ENCODE measurements around the gene CEACAM8. TPM values are rescaled to one million over a fixed set of nuclear protein-coding genes. Genes with fewer than 3 reads are reported as not detected.
"Not testable (repeated sequence)": the region's sequence is repeated elsewhere in the genome, so short reads cannot be mapped to it uniquely, and the experiment has no call there.

CEACAM8 gene
- total RNA-seq, 1 donor from 2014 or later = not detected

DNA sequence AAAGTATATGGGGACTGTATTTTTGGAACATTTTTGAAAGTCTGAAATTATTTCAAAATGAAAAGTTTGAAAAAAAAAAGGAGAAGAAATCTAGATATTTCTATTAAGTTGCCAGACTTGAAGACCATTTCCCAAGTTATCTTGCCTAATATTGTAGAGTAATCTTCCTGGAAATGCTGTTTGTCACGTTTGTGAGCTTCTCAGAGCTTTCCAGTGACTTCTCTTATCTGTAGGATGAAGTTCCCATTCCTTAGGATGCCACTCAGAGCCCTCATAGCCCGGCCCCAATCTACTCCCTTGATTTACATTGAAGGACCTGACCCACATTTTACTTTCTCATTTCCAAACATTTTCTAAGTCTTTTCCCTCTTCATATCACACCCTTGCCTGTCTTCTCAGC lies 23.6 kb downstream of the CEACAM8 start:
- no peak for DNase-seq

DNA sequence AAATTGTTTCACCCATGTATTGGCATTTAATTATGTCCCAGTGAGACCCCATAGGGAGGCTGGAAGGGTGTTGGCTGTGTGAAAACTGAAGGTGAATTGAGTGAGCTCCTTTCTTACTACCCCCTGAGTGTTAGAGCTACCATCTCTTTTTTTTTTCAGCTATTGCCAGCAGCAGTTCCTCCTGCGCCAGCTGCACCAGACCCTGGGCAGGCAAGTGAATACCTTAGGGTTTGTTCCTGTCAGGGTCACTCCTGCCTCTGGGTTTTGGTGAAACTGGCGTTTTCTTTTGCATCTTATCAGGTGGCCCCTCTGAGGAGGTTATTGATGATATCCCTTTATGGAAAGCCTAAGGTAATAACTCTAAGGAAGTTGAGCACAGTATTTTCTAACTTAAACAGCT lies 25.5 kb downstream of the CEACAM8 start:
- DNase-seq = no peak

DNA sequence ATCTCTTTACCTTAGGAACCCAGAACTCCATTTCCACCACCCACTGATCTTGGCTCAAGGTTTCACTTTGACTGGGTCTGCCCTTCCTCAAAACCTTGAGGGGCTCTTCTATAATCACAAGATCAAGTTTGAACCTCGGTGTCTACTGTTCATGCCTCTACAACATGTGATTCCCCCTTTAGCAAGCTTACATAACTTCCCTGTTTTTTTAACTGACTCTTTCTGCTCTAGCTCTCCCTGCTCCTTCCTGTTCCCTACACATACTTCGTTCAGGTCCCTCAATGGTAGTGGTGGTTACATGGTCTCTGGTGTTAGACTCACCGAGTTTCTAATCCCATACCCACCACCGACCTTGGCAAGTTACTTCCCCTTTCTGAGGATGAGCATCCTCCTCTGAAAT lies 26.7 kb downstream of the CEACAM8 start:
- DNase-seq = no peak

DNA sequence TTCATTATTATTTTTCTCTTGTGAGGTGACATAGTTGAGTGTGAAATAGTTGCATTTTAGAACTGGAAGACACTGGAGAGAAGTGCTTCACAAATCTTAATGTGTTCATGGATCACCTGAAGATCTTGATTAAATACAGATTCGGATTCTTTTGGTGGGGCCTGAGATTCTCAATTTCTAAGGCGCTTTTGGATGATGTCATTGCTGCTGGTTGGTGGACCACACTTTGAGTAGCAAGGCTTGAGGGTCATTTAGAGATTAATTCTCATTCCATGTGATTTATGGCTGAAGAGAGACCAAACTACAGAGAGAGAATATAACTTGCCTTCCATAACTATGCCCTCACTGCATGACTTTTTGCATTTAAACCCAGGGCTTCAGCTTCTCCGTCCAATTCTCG lies 27.2 kb downstream of the CEACAM8 start:
- DNase-seq = no peak

DNA sequence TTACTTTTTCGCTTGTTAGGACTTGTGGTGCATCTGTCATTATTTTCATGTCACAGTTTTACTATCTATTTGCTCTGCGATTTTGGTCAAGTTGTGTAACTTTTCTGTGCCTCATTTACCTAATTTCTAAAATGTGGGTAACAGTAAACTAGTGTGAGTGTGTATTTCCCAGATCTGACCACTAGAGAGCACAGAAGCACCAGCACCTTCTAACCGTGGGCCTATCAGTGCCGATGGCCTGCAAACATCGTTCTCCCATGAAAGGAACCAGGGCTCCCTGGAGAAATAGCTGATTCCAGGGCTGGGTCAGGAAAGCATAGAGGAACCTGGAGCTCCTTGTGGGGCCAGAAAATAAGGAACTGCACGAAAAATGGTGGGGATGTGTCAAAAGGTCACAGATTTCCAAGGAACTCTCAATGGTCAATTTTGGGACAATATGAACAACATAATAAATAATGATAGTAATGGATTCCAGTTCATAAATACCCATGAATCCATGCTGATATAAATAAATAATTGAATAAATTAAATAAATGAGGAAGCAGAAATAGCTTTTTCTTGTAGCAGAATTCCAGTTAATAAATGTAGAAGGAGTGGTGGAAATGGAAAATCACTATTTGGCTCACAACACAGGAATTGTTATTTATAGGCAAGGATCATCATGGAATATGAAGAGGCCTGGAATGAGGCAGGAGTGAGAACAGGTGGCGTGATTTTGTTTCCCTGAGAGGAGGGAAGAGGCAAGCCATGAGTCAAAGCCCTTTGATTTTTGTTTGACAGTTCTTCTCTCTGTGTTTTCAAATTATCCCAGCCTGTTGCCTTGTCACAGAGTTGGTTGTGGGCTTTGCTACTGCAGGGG lies 31.1 kb downstream of the CEACAM8 start:
- peak; percentile 69 for DNase-seq

DNA sequence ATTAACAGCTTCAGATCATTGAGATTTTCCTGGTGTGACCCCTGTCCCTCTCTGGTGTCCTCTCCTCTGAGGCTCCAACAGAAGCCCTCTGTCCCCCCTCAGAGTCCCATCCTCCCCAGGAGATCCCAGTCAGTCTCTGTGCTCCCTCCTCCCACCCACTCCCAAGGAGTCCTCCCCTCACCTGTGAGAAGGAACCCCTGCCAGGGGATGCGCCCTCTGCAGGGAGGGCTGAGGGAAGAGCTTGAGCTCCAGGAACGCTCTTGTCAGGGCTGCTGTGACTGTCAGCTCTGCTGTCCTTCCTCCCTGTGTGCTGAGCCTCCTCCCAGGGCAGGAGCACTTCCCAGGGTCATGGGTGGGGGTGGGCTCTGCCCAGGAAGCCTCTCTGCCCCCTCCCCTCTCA lies 33.2 kb downstream of the CEACAM8 start:
- DNase-seq = no peak

- no peak for DNase-seq
Measured at GRCh38 chr19:42560731-42561130, 34.0 kb downstream of the CEACAM8 start.

GRCh38 chr19:42558450-42559150 lies 36.1 kb downstream of the CEACAM8 start:
- DNase-seq = no peak

DNA sequence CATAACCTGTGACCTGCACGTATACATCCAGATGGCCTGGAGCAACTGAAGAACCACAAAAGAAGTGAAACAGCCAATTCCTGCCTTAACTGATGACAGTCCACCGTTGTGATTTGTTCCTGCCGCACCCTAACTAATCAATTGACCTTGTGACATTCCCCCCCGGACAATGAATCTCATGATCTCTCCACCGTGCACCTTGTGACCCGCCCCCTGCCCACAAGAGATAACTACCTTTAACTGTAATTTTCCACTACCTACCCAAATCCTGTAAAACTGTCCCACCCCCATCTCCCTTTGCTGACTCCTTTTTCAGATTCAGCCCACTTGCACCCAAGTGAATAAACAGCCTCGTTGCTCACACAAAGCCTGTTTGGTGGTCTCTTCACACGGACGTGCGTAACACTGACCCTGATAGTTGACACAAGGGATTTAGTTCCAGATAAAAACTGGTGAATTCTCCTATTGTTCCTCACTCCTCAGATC lies 37.3 kb downstream of the CEACAM8 start:
- not testable (repeated sequence) for DNase-seq

DNA sequence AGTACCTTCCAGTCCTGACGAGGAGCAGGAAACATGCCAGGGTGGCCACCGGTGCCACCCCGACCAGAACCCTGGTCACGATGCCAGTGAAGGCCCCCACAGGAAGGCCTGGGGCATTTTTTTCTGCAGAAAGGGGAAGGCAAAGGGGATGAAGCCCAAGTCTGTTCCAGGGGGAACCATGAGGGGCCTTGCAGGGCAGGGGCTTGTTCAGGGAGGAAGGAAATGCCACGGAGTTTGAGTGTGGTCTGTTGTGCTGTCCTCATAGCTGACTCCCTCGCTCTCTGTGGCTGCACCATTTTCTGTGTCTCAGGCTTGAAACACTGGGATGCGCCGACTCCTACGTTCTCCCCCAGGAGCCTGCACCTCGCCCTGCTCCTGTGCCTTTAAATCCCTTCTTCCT lies 38.9 kb downstream of the CEACAM8 start:
- no peak for DNase-seq

DNA sequence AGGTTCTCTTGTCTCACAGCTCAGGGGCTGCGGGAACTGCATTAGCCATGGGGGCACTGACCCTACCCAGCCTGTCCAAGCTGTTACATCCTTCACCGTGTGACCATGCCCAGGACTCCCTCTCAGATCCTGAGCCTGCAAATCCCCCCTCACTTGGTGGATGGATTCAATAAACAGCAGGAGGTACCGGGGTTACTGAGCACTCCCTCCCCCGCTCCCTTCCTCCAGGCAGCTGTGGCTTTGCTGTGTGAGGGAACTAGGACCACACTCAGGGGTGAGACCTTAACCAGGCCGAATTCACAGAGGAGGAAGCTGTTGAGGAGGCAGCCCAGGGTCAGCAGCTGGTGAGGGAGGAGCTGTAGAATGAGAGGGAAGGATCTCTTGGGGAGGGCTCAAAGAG lies 39.4 kb downstream of the CEACAM8 start:
- no peak for DNase-seq

GRCh38 chr19:42554046-42554575 lies 40.6 kb downstream of the CEACAM8 start:
- DNase-seq = no peak

- DNase-seq = no peak
Measured at GRCh38 chr19:42553292-42554045, 41.3 kb downstream of the CEACAM8 start.

DNA sequence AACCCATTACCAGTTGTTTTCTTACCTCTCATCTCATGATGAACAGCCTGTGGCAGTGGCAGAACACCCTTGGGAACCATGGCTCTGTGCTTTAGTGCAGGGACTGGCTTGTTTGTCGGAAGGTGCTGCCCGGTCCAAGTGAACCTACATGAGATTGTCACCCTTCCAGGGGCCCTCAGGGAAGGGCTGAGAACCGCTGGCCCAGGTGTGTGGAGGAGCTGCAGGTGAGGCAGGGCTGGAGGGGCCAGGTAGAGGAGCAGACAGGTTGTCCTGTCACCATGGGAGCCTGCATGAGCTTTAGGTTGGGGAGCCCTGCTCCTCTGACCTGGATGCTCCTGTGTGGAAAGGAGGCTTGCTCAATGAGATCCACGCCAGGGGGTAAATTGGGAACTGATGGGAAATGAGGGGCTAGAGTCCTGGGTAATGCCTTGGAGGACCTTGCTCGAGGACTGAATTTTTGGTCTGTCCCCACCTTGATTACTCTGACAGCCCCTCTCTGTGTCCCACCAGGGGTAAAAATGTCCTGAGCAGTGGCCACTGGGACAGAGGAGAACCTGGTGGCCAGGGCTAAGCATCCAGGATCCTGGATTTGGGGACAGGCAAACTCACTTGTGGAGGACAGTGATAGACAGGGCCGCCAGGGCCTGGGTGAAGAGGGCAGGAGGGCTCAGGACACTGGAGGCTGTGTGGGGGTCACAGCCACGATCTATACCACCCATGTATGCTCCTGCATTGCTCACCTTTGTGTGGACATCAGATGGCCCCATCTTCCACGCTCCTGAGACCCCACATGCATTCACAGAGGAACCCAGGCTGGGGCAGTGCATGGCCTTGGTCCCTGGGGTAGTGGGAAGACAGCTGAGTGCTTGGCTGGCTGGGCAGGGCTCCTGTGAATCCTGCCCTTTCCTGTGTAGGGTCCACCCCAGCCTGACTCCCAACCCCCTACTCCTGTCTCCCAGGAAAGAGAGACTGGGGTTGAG lies 42.3 kb downstream of the CEACAM8 start:
- DNase-seq = no peak

GRCh38 chr19:42550521-42550920 lies 44.2 kb downstream of the CEACAM8 start:
- DNase-seq = not testable (repeated sequence)

GRCh38 chr19:42549067-42549466 lies 45.7 kb downstream of the CEACAM8 start:
- DNase-seq = not testable (repeated sequence)

- DNase-seq = no peak
Measured at GRCh38 chr19:42548552-42548951, 46.2 kb downstream of the CEACAM8 start.

DNA sequence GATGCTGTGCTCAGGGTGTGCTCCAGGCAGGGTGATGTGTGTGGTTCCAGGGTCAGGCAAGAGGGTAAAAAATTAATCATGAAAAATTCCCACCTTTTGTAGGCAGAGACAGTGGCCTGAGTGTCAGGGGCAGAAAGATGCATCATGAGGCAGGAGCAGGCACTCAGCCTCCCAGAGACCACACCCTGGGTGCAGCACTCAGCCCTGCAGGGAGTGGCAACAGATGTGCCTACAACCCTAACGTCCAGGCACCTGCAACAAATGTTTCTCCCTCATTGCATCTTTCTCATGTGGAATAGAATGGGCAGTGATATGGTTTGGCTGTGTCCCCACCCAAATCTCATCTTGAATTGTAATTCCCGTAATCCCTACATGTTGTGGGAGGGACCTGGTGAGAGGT lies 46.8 kb downstream of the CEACAM8 start:
- no peak for DNase-seq

DNA sequence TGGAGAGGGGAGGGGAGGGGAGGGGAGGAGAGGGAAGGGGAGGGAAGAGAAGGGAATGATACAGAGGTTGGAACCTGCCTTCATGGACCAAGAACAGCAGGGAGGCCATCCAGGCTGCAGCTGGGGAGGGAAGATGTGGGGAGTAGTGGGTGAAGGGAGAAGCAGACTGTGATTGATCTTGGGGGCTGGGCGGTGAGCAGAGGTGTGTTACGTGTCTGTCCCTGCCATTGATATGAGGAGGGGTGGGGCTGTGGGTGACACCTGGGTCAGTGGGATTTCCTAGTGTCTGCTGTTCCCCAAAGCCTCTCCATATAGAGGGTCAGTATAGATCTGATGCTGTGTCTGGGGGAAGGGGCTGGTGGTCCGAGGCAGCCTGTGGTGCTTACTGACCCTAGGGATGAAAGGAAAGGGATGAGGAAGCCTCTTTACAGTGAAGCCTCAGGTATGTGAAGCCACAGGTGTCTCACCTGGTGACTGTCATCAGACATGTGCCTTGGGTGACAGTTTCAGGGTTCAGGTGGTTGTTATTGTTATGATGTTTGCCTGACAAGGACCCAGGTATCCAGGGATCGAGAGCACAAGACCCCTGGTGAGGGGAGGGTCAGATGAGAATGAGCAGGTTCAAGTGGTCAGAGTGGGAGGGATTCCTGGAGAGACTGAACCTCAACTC lies 47.8 kb downstream of the CEACAM8 start:
- DNase-seq = no peak

GRCh38 chr19:42544146-42544545 lies 50.6 kb downstream of the CEACAM8 start:
- DNase-seq = no peak

DNA sequence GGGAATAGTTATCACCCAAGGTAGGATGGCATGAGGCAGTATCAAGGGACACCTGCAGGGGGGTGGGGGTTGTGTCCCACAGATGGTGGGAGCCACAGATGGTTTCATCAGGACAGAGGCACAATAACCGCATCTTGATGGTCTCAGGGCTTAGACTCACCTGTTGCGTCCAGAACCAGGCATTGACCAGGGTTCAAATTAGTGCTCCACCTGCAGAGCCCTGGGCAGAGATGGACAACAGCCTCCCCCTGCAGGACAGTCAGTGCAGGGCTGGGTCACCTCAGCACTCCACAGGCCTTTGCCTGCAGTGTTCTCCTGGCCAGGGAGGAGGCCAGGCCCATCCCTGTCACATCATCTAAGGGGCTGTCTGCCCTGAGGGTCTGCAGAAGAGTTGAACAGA lies 51.9 kb downstream of the CEACAM8 start:
- no peak for DNase-seq

Measured in dermis blood vessel endothelial cell (primary cell).